Testis (tissue), 3 donors: Measurements from ENCODE around the gene MN1. TPM values are rescaled to one million over a fixed set of nuclear protein-coding genes. Genes with fewer than 3 reads are reported as not detected.

Source experiments
- DNase-seq: peaks from one replicate; pipeline ENCODE4 v3.0.0-alpha.2; 2019
- H3K27ac ChIP-seq, 2 donors: fragments of 200-600 bp; sonication (generic); one replicate each; pipeline ENCODE4 v1.5.1; 2019
- H3K27me3 ChIP-seq: fragments of 200-600 bp; sonication (generic); one replicate; pipeline ENCODE4 v1.5.1; 2019
- H3K36me3 ChIP-seq: fragments of 200-600 bp; sonication (generic); one replicate; pipeline ENCODE4 v1.5.1; 2017; ENCODE audit warnings: low read depth; ENCODE audit errors: missing control alignments
- H3K4me1 ChIP-seq: fragments of 200-600 bp; sonication (generic); one replicate; pipeline ENCODE4 v1.5.1; 2019
- H3K4me3 ChIP-seq, 2 donors: fragments of 200-600 bp; sonication (generic); one replicate each; pipeline ENCODE4 v1.5.1; 2017 to 2019
- H3K9me3 ChIP-seq: fragments of 200-600 bp; sonication (generic); one replicate; pipeline ENCODE4 v1.5.1; 2017
- POLR2A ChIP-seq: fragments of 450-650 bp; IDR thresholded peaks from one replicate; pipeline ENCODE4 v1.6.1; 2017; ENCODE audit warnings: antibody characterized with exemption, mild to moderate bottlenecking, moderate library complexity
- WGBS, 2 donors: methylation state at CpG; one replicate each; pipeline ENCODE4 v1.1.5; 2018; 5-methylcytosine and 5-hydroxymethylcytosine counted together
- intact Hi-C: fragments of 100-400 bp; cut with DNase I; formaldehyde crosslinking; loops from one replicate; pipeline ENCODE4 v1.15.1; 2023; ENCODE audit warnings: low total_unique reads
- polyA plus RNA-seq: library from polyadenylated mRNA; stranded (reverse); fragments of 350-450 nt; fragmentation: Illumina TruSeq; extraction: RNeasy Lipid Tissue Mini Kit (QIAGEN cat#74804); gene quantifications from one replicate; pipeline ENCODE4 v1.2.3, GENCODE V29; 2014; ENCODE audit warnings: low read depth, low replicate concordance; ENCODE audit not compliant: insufficient read depth
- total RNA-seq, 2 donors: library from RNA; depleted of rRNA; stranded (reverse); fragments of >200 nt; gene quantifications; one replicate each; pipeline ENCODE4 v1.2.3, GENCODE V29; 2016
- TF ChIP-seq, protein P1 (sequence below), 3 experiments: fragments of 450-650 bp in 2 of 3; fragments of 200-600 bp in 1 of 3; sonication (generic) in 1 of 3; IDR thresholded peaks; one replicate each; pipeline ENCODE4 v1.5.1; 2016 to 2019; ENCODE audit warnings: antibody characterized with exemption in 3 of 3, mild to moderate bottlenecking in 2 of 3, moderate library complexity in 1 of 3

MN1 gene
- total and polyA plus RNA-seq, 3 donors from 2014 or later: 3.2 to 5.6 (median 4.3) TPM

DNA sequence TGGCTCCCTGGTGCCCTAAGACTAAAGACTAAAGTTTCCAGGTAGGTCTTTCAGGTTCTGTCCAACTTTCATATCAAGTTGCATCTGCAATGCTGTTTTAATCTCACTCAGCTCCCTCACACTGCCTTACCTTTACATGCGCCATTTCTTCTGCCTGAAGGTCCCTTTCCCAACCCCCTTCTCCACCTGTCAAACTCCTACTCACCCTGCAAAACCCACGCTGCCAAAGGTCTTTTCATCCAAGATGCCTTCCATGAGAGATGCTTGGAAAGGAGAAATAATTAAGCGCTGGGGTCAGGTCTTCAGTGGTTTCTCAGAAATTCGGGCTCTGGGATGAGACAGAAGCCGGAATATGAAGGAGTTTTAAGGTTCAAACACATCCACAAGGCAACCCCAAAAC, 95.1 kb downstream of the MN1 start:
- 86 to 90% methylated on average over 5 of the region's 5 CpGs for WGBS, 2 donors
- no peaks in the 10 kb centered on the region for H3K36me3 ChIP-seq
- intact Hi-C loops: no loop called here

DNA sequence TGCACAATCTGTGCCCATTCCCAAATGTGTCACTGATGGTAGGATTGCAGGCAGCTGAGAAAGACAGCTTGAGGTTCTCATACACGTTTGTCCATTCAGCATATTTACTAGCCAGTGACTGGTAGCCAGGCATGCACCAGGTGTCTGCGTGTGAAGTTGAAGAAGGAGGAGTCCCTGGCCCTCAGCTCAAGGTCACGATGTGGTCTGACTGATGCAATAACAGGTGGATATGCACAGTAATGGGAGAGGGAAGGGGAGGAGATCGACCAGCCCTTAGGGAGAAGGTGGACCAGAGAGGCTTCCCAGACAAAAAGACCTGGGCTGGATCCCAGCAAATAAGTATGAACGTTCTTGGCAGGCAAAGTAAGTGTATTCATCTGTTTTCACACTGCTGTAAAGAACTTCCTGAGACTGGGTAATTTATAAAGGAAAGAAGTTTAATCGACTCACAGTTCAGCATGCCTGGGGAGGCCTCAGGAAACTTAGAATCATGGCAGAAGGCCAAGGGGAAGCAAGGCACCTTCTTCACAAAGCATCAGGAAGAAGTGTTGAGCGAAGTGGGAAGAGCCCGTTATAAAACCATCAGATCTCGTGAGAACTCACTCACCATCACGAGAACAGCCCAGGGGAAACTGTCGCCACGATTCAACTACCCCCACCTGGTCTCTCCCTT, 96.0 kb downstream of the MN1 start:
- no peaks in the 10 kb centered on the region for H3K36me3 ChIP-seq
- 57 to 58% methylated on average over 12 of the region's 12 CpGs for WGBS, 2 donors
- DNase-seq: no peak
- H3K4me3 ChIP-seq: no peak overlapping the region
- no peaks in the 10 kb centered on the region for H3K9me3 ChIP-seq
- H3K27me3 ChIP-seq: no peaks in the 10 kb centered on the region
- no peak overlapping the region for H3K27ac ChIP-seq
- TF ChIP-seq, protein P1, sequence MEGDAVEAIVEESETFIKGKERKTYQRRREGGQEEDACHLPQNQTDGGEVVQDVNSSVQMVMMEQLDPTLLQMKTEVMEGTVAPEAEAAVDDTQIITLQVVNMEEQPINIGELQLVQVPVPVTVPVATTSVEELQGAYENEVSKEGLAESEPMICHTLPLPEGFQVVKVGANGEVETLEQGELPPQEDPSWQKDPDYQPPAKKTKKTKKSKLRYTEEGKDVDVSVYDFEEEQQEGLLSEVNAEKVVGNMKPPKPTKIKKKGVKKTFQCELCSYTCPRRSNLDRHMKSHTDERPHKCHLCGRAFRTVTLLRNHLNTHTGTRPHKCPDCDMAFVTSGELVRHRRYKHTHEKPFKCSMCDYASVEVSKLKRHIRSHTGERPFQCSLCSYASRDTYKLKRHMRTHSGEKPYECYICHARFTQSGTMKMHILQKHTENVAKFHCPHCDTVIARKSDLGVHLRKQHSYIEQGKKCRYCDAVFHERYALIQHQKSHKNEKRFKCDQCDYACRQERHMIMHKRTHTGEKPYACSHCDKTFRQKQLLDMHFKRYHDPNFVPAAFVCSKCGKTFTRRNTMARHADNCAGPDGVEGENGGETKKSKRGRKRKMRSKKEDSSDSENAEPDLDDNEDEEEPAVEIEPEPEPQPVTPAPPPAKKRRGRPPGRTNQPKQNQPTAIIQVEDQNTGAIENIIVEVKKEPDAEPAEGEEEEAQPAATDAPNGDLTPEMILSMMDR (IDR thresholded peaks at IDR 0.05): no peak
- TF ChIP-seq POLR2A: no peak
- no peaks in the 10 kb centered on the region for H3K4me1 ChIP-seq
- intact Hi-C loops: no loop called here

More for the DNA sequence above, 95.1 kb downstream of the MN1 start:
- H3K4me1 ChIP-seq: no peaks in the 10 kb centered on the region
- no peak for DNase-seq
- no peak overlapping the region for H3K4me3 ChIP-seq
- H3K27me3 ChIP-seq: no peaks in the 10 kb centered on the region
- TF ChIP-seq POLR2A: no peak
- no peaks in the 10 kb centered on the region for H3K9me3 ChIP-seq
- no peak overlapping the region for H3K27ac ChIP-seq

DNA sequence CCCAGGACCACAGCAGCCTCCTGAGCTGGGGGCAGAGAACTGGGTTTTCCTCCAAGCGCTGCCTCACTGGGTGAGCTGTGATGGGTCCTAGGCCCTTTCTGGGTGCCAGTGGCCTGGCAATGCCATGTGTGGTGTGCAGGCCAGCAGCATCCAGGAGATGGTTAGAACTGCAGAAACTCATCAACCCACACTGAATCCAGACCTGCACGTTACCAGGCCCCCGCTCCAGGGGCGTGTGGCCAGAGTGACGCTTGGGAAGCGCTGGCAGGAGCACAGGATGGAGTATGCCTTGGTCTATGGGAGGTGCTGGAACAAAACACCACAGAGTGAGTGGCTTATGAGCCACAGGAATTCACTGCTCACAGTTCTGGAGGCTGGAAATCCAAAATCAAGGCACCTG, 97.0 kb downstream of the MN1 start:
- no peak overlapping the region for H3K27ac ChIP-seq
- no peak for DNase-seq
- 98% methylated on average over 6 of the region's 6 CpGs; no CpG with 5 or more reads in 1 of the 2 donors for WGBS, 2 donors
- H3K9me3 ChIP-seq: no peaks in the 10 kb centered on the region
- no peak for TF ChIP-seq POLR2A
- TF ChIP-seq, protein P1 (IDR thresholded peaks at IDR 0.05): no peak
- no peak overlapping the region for H3K4me3 ChIP-seq
- H3K36me3 ChIP-seq: no peaks in the 10 kb centered on the region
- H3K4me1 ChIP-seq: no peaks in the 10 kb centered on the region
- intact Hi-C loops: no loop called here
- H3K27me3 ChIP-seq: no peaks in the 10 kb centered on the region

DNA sequence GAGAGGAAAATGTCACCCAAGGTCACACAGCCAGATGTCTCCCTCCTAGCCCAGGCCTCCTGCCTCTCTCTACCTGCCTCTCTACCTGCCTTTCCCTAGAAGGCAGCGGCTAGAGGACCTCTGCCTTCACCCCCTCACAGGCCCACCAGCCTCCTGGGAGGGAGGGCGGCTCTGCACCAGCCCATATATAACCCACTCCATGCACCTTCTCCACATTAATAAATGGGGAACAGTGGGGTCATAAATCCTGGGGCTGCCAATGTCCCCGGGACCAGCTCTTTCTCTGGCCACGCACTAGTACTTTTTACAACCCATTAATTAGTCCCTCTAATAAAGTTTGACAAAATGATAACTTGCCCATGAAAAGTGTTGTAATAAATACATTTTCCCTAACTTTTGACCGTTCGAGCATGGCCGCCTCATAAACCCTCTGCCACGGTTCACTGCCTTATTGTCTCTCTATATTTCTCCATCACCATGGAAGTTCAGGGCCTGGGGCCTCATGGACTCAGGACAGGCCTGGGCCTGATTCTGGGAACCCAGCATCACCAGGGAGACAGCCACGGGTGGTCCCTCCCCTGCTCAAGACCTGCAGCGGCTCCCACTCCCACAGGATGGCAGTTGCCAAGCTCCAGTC, 102.1 kb downstream of the MN1 start:
- H3K4me3 ChIP-seq: no peak overlapping the region
- no peak for TF ChIP-seq POLR2A
- TF ChIP-seq, protein P1 (IDR thresholded peaks at IDR 0.05): no peak
- no peaks in the 10 kb centered on the region for H3K36me3 ChIP-seq
- WGBS, 2 donors: 67 to 80% methylated on average over 10 of the region's 10 CpGs
- H3K27ac ChIP-seq: no peak overlapping the region
- no peaks in the 10 kb centered on the region for H3K4me1 ChIP-seq
- DNase-seq: no peak
- intact Hi-C loops: no loop called here
- H3K27me3 ChIP-seq: no peaks in the 10 kb centered on the region
- no peaks in the 10 kb centered on the region for H3K9me3 ChIP-seq

DNA sequence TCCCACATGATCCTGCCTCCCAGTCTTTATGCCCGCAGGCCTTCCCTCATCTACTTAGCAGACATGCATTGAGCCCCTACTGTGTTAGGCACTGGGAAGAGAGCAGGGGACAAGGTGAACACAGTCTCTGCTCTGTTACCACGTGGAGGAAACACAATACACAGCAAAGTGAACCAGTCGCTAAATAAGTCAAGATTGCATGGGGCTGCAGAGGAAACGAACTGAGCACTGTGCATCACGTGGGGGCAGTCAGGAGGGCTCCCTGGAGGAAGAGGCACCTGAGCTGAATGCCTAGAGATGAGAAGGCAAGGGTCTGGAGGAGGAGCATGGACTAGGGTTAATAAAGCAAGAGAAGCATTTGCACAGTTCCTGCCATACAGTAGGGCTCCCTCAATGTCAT, 102.7 kb downstream of the MN1 start:
- Histone ChIP-seq H3K36me3 (no peaks in the 10 kb centered on the region), H3K4me1 (no peaks in the 10 kb centered on the region), H3K27ac (no peak overlapping the region), H3K4me3 (no peak overlapping the region), H3K9me3 (no peaks in the 10 kb centered on the region), H3K27me3 (no peaks in the 10 kb centered on the region)
- intact Hi-C loops: no loop called here
- TF ChIP-seq, protein P1 (IDR thresholded peaks at IDR 0.05): no peak
- TF ChIP-seq POLR2A: no peak
- no peak for DNase-seq
- 68 to 75% methylated on average over 5 of the region's 5 CpGs for WGBS, 2 donors

Other genes starting within 250 kb of the MN1 start
- gene PITPNB, start 117.5 kb upstream of the MN1 start, total RNA-seq: 10 to 100 TPM; 39.9 to 49.4 TPM
- 41.9 TPM for gene PITPNB, start 117.5 kb upstream of the MN1 start, polyA plus RNA-seq